HPDE6-E6E7 (cell line): Measurements from ENCODE around the gene GNAO1.
A peak's percentile ranks its signal among the peaks of the same experiment; 100 is the strongest.

ENCODE experiments used
- DNase-seq: peaks from one replicate; pipeline ENCODE4 v3.0.0; 2011; ENCODE audit warnings: missing footprints; ENCODE audit errors: extremely low spot score

Gene GNAO1

GRCh38 chr16:56241596-56241995, 50.3 kb downstream of the GNAO1 start:
- no peak for DNase-seq

DNA sequence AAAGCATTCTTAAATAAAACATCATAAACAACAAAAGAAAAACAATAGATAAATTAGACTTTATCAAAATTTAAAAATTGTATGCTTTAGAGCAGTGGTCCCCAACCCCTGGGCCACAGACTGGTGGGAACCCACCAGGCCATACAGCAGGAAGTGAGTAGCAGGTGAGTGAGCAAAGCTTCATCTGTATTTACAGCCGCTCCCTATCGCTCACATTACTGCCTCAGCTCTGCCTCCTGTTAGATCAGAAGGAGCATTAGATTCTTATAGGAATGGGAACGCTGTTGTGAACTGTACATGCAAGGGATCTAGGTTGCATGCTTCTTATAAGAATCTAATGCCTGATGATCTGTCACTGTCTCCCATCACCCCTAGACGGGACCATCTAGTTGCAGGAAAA, 51.5 kb downstream of the GNAO1 start:
- DNase-seq = no peak

GRCh38 chr16:56244612-56245011, 53.3 kb downstream of the GNAO1 start:
- DNase-seq = no peak

DNA sequence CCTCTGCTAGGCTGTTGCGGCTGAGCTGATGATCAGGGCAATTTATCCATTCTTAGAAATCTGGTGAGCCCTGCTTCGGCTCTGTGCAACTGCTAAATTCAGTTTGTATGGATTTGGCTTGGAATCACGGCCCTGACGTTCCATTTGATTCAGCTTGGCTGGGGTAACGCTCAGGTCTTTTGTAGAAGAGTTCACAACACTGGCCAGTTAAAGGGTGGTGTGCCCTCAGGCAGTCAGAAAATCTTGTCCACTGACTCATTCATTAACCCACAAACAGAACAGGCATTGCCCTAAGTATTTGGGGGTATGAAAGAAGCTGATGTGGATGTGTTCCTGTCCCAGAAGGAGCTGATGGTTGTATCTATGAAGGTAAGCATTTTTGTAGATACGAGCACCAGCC, 53.9 kb downstream of the GNAO1 start:
- DNase-seq = peak; percentile 59

DNA sequence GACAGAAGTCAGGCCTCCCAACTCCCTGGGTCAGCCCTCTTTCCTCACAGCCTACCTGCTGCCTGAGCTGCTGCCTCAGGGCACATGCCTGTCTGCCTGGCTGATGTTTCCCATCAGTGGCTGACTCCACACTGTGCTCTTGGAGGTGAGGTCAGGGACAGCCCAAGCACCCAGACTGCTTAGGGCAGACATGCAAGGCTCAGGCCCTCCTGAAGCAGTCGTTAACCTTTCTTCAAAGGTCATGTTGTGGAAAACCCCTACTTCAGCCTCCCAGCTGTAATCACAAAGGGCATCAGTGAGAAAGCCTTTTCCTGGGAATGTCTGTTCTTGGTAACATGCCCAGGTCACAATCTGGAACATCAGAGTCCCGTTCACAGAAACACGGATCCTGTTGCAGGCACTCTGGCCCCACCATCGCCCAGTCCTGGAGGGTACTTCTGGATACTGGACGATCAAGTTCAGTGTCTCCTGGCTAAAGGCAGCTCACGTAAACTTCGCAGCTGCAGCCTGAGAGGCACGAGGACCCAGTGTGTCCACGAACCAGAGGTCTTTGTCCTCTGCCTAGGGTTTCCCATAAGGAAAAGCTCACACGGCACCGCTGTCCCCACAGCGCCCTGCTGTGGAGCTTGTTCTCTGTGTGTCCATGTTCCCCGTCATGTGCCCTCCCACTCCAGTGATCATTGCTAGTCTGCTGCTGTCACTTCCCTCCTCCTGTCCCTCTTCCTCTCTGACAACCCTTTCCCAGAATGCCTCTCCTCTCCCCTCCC, 54.9 kb downstream of the GNAO1 start:
- DNase-seq = peak; percentile 89

- DNase-seq = no peak
Measured at GRCh38 chr16:56247018-56247417, 55.7 kb downstream of the GNAO1 start.

- DNase-seq = no peak
Measured at GRCh38 chr16:56247808-56248207, 56.5 kb downstream of the GNAO1 start.

DNA sequence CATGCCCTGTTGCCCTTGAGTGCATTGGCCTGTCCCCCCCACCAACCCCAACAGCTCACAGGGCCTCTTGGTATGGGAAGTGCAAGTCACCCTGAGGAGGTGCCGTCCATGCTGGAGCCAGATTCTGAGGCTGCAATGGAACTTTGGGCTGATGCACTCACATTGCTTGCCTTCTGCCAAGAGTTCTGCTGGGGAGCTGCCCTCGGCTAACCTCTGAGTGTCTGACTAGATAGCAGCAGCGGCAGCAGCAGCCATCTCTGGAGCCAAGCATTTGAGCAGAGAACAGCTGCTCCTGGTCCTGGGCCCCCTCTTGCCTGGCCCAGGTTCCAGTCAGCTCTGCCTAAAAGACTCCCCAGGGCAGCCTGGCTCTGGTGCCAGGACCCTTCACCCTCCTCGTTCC, 61.5 kb downstream of the GNAO1 start:
- DNase-seq = no peak

GRCh38 chr16:56255904-56256303, 64.6 kb downstream of the GNAO1 start:
- no peak for DNase-seq

DNA sequence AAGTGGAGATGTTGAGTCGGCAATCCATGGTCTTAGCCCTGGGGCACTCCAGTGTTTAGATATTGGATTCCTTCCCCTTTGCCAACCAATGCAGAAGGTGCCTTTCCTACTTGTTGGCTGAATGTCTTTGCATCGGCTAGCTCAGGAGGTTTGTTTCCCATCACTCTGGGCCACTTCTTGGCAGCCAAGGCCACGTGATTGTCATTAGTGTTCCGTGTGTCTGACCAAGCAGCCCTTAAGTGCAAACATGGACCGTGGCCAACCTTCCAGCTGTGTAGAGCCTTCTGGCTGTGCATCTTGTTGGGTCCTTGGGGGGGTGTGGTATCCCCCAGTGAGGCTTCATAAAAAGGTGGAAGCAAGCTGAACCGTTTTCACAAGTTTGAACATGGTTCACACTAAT, 66.0 kb downstream of the GNAO1 start:
- no peak for DNase-seq

GRCh38 chr16:56257666-56258342, 66.5 kb downstream of the GNAO1 start:
- DNase-seq = no peak

GRCh38 chr16:56258508-56259424, 67.5 kb downstream of the GNAO1 start:
- DNase-seq = no peak

DNA sequence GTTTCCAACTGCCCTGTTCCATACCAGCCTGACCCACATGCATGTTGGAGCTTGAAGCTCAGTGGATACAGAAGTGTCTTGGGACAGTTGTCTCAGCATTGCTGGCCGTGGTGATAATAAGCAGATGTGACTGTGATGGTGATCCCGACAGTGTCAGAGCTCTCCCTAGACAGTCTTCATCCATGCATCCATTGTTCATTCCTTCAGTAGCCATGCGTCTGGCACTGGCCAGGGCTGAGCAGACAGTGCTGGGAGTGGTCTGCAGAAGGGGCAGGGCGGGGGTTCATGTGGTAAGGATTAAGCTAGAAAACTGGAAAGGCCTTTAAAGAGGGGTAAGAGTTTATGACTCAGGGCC, 68.1 kb downstream of the GNAO1 start:
- no peak for DNase-seq

DNA sequence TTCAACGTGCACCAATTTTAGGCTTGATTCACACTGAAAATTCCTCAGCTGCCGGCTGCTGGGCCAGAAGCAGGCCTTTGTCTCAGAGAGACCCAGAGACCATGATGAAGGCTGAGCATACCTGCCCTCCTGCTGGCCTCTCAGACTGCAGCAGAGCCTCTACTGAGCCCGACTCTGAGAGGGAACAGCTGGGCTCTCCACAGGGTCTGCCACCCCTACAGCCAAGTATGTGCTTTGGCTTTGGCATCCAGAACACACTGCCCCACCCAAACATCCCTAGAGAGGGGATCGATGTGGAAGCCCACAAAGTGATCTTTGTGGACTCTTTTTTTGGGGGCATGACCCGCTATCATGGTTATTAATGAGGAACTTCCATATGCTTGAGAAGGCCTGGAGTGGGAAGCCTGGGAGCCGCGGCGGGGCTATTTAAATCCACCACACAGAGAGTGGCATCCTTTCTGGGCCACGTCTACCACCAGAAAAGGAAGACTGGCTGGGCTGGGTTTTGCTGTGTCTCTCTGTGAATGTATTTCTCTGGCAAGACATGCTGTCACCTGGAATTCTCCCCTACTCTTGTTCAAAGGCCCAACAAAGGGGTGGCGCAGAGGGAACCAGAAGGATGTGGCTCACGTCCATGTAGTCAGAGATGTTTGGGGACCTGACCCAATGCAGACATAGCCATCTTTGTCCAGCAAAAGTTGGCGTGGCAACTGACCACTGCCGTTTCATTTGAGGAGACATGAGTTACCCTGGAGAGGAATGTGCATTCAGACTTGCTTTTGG, 69.3 kb downstream of the GNAO1 start:
- DNase-seq = no peak

DNA sequence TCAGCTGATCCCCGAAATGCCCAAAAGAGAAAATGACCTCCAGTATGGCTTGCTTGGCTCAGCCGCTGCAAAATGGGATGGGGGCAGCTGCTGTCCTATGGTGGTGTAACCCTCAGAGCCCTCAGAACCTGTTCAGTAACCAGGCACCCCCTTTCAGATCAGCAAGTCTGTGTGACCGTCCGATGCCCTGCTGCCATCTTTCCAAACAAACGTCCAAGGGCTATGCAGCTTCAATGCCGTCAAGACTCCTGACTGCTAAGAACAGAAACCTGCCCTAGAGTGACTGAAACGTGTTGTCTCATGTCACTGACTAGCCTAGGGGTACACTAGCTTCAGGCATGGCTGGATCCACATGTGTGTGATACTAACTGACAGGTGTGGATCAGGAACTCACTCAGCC, 70.4 kb downstream of the GNAO1 start:
- DNase-seq = no peak

GRCh38 chr16:56262148-56262547, 70.9 kb downstream of the GNAO1 start:
- DNase-seq = peak; percentile 76

DNA sequence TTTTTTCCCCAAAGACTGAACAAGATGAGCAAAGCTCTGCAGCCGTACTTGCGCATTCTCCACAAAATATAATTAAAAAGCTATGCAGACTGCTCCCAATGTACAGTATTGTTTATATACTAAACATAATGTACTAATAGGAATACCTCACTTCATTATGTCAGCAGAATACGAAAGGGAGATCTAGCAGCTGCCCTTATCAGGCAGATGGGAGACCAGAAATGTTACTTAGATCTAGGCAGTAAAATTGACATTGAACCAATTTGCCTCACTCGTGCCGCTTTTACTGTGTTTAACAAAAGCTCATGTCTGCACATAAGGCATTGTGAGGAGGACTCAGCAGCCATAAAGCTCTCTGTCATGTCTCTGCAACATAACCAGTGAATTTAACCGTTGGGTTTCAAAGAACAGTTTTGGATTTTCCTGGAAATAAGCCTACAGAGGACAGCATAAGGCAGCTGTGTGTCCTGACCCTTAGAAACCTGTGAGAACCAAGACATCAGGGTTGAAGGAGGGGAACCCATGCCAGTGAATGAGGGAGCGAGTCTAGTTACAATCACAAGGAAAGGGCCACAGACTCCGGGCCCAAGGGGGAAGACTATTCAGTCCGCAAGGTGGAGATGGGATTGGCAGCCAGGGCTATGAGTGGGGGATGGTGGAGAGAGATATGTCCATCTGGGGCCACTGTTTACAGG, 71.4 kb downstream of the GNAO1 start:
- DNase-seq = no peak

DNA sequence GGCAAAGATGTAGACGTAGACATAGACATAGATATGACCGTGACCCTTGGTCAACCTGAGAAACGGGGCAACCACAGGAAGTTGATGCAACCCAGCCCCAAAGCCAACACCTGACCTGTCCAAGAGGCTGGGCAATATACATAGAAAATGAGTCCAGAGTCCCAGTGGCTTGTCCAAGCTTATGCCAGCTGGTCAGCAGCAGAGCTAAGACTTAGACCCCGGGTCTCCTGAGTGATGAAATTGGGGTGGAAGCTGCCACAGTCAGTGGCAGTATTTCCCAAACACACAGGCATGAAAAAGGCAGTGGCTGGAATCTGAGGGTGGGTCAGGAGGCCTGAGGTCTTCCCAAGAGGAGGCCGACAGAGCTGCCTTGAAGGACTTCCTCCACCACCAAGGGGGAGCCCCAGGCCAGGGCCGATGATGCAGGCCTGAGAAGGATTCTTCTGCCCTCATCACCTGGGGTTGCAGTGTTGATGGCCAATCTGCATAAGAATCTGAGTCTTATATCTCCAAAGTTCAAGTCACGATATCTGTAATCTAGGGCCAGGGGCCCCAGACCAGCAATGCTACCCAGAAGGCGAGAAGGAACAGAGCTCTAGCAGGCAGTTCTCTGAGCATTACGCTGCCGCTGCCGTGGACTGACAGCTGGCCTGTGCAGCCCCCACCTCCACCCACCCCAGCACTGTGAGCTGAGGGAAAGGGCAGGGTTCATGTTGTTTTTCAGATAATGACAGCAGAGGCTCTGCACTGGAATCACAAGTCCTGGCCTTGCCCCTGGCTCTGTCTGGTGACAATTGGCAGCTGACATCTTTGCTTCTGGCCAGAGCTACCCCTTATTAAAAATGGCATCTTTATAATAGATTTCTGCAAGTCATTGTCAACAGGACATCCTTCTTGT, 72.7 kb downstream of the GNAO1 start:
- DNase-seq = no peak

- no peak for DNase-seq
Measured at GRCh38 chr16:56264609-56264972, 73.3 kb downstream of the GNAO1 start.

GRCh38 chr16:56265184-56265583, 73.9 kb downstream of the GNAO1 start:
- no peak for DNase-seq
